Naive thymus-derived CD8-positive, alpha-beta T cell (primary cell): ENCODE measurements around the gene MDFI. TPM values are rescaled to one million over a fixed set of nuclear protein-coding genes. Genes with fewer than 3 reads are reported as not detected.

Source experiments
- ATAC-seq, 2 donors: fragments of 150-1000 bp; cut with Tn5 transposase in 1 of 2; sonication (Bioruptor Pico), chemical (Tn5 transposase) in 1 of 2; 1 replicate in 1 of 2; 2 replicates in 1 of 2; pipeline ENCODE4 v1.10.0; 2021; ENCODE audit warnings: mild to moderate bottlenecking in 2 of 2, moderate library complexity in 2 of 2
- POLR2A ChIA-PET: fragments of 350-600 bp; sonication (Branson Sonifier 250); formaldehyde crosslinking; loops from one replicate; lab custom pipeline; 2021; ENCODE audit warnings: antibody characterized with exemption; lab: Charles Lee
- DNase-seq, 10 donors: peaks; one replicate each; pipeline versions ENCODE4 v3.0.0 to v3.0.0-alpha.2; 2020 to 2022
- H3K27ac Mint-ChIP-seq, 10 donors: one replicate each; pipeline ENCODE4 v1.8.0; 2020 to 2022; ENCODE audit warnings: mild to moderate bottlenecking in 10 of 10, mixed read lengths in 10 of 10, moderate library complexity in 4 of 10, inconsistent platforms in 1 of 10
- H3K27me3 Mint-ChIP-seq, 5 donors: one replicate each; pipeline ENCODE4 v1.8.0; 2021 to 2022; ENCODE audit warnings: mixed read lengths in 5 of 5
- H3K36me3 Mint-ChIP-seq, 3 donors: one replicate each; pipeline ENCODE4 v1.8.0; 2020 to 2022; ENCODE audit warnings: mixed read lengths in 3 of 3, mild to moderate bottlenecking in 2 of 3, inconsistent platforms in 1 of 3
- H3K4me1 Mint-ChIP-seq, 4 donors: one replicate each; pipeline ENCODE4 v1.8.0; 2021 to 2022; ENCODE audit warnings: mixed read lengths in 4 of 4
- H3K4me3 Mint-ChIP-seq, 10 donors: one replicate each; pipeline ENCODE4 v1.8.0; 2020 to 2022; ENCODE audit warnings: mild to moderate bottlenecking in 10 of 10, mixed read lengths in 10 of 10, moderate library complexity in 6 of 10, inconsistent platforms in 1 of 10
- H3K9me3 Mint-ChIP-seq, 9 donors: one replicate each; pipeline ENCODE4 v1.8.0; 2020 to 2022; ENCODE audit warnings: mixed read lengths in 9 of 9, mild to moderate bottlenecking in 3 of 9, inconsistent platforms in 1 of 9, moderate library complexity in 1 of 9
- microRNA-seq: library from miRNA; unstranded; fragments of <30 nt; microRNA quantifications from one replicate; pipeline ENCODE4 v1.2.0, GENCODE V29; 2022; ENCODE audit warnings: borderline microRNAs expressed
- polyA plus RNA-seq, 3 donors: library from polyadenylated mRNA; unstranded; fragments of 300-500 nt; fragmentation: Illumina TruSeq; gene quantifications; one replicate each; pipeline ENCODE4 v1.2.3, GENCODE V29; 2021
- total RNA-seq, 8 experiments: library from RNA in 2 of 8; stranded (reverse) in 2 of 8; gene quantifications; one replicate each; pipeline ENCODE4 v1.2.3 and lab custom pipeline; 2021 to 2026

The MDFI gene
- total and polyA plus RNA-seq, 5 experiments from 2014 or later = not detected

DNA sequence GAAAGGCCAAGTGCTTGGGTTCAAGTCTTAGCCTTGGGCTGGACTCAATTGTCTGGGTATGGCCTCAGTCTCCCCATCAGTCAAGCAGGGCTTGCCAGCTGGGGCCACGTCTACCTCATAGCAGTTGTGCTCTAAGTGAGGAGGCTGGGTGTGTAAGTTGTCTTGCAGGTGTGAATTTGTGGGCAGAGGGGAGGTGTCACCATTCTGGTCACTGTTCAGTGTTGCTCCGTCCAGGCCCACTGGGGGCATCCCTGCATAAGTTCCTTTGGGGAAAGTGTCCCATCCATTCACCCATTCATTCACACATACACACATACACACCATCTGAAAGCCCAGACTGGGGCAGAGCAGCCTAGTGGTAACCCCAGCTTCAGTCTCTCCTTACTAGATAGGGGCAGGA, 60.8 kb downstream of the MDFI start:
- Mint-ChIP-seq H3K36me3 (no peaks in the 10 kb centered on the region), H3K27me3 (no peaks in the 10 kb centered on the region), H3K9me3 (no peaks in the 10 kb centered on the region), H3K4me3 (no peak overlapping the region), H3K4me1 (peaks cover 0 to 37% (median 3%) of the 10 kb centered on the region in 4 donors), H3K27ac (peak overlapping the region in 1 of 10 donors; percentile 40)
- DNase-seq (no peak), ATAC-seq (no peak)
- POLR2A ChIA-PET = no interaction called here

DNA sequence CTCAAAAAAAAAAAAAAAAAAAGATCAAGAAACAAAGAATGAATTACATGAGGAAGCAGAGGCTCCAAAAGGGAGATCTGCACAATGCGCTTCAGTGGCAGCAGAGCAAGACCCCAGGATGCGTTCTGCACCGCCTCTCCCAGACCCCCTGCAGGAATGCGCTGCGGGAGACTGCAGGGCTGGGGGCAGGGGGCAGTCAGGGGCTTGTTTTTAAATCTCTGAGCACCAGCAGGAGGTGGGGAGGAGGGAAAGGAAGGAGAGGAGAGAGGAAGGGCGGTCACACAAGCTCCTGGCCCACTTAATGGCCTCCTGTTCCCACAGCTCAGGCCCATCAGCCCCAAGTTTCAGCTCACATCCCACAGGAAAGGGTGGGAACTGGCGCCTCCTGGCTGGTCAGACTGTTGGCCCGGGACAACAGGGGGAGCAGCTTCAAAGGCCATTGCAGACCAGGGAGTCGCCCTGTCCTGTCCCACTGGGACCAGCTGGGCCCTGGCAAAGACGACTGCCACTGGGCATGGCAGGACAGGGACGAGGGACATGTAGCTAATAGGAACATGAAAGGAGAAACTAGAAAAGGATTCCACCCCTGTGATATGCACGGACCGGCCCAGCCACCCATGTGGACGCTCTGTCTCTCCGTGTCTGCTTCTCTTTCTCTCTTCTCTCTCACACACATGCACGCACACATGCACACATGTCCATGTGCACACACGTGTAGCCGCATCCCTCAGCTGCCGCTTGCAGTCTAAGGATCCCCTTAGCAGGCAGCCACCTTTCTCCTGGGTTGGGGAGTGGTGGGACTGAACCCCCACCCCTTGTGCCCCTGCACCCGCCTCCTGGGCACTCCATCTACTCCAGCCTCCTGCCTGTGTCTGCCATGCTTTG, 62.4 kb downstream of the MDFI start:
- Mint-ChIP-seq H3K36me3 (no peaks in the 10 kb centered on the region), H3K27ac (peak overlapping the region in 5 of 10 donors; percentile 19 to 69 (median 28)), H3K4me3 (no peak overlapping the region), H3K4me1 (peaks cover 0 to 48% (median 5%) of the 10 kb centered on the region in 4 donors), H3K27me3 (no peaks in the 10 kb centered on the region), H3K9me3 (no peaks in the 10 kb centered on the region)
- DNase-seq (no peak), ATAC-seq (no peak)
- POLR2A ChIA-PET = interaction anchor here (0.7 kb wide), 1 partner anchor 82 kb away, joined by 6 read pairs; no protein-coding TSS in a partner anchor

DNA sequence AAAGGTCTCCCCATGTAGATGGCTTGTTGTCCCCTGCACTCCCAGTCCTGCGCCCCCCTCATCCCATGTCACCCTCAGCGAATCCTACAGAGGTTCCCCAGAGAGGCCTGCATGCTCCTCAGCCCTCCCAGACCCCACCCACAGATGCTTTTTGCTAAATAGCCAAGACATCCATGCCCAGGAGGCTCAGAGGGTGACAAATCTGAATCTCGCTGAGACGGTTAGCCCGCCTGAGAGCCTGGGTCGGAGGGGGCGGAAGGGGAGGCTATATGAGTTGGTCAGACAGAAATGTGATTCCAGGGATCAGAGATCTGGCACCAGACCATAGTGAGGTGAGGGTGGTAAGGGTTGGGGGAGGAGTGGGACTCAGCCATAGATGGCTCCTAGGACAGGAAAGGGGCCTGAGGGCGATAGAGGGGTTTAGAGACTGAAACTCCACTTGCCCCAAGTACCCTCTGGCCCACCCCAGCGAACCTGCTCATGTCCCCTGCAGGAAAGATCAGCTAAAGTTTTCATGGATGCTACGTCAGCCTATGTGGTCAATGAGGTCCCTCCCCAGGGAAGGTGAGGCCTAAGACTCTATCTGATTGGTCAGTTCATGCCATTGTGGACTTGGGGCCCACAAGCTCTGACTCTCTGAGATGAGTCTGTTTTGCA, 63.9 kb downstream of the MDFI start:
- H3K27ac Mint-ChIP-seq = peak overlapping the region in 1 of 10 donors; percentile 21
- H3K9me3 Mint-ChIP-seq = no peaks in the 10 kb centered on the region
- H3K4me1 Mint-ChIP-seq = peaks cover 8 to 63% (median 13%) of the 10 kb centered on the region in 4 donors
- H3K27me3 Mint-ChIP-seq = no peaks in the 10 kb centered on the region
- H3K4me3 Mint-ChIP-seq = no peak overlapping the region
- DNase-seq (no peak), ATAC-seq (no peak)
- POLR2A ChIA-PET = no interaction called here
- no peaks in the 10 kb centered on the region for H3K36me3 Mint-ChIP-seq

DNA sequence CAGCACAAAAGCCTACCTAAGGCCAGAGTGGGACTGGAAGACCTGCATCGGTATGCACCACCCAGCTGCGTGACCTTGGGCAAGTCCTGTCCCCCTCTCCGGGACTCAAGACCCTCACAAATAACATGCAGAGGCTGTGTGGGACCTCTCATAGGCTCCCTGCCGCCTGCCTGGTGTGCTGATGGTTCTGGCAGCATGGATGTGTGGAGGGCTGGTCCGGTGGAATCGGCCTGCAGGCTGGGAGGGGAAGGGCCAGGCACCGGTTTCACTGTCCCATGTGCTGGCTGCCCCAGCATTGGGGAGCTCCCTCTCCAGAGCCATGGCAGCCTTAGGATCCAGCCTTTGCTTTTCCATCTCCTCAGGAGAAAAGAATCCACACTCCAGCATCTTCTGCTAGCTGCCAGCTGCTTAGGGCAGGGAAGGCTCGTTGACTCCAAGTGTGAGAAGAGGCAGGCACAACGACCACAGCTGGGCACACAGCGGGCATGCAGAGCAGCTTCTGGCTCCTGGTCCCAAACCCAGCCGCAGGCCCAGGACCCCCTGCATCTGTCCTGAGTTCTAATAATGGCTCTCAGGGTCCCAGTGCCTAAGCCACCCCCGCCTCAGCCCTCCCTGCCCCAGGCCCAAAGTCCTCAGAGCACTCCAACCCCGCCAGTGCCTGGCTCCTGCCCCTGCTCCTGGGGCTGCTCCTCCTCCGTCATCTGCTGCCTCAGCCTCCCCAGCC, 64.7 kb downstream of the MDFI start:
- POLR2A ChIA-PET = no interaction called here
- Mint-ChIP-seq H3K27ac (no peak overlapping the region), H3K36me3 (no peaks in the 10 kb centered on the region), H3K4me3 (no peak overlapping the region), H3K4me1 (peaks cover 16 to 67% (median 20%) of the 10 kb centered on the region in 4 donors), H3K9me3 (no peaks in the 10 kb centered on the region), H3K27me3 (no peaks in the 10 kb centered on the region)
- ATAC-seq (no peak), DNase-seq (no peak)

Small RNA genes within 50 kb of the gene (microRNA-seq; reads per million reads assigned to microRNA genes)
- not detected for gene MIR4641

Other genes with a start within 250 kb of the MDFI start
- gene FOXP4, start 92.1 kb upstream of the MDFI start, total RNA-seq = 1 to 10 TPM; 3.9 to 5.1 TPM
- under 1 TPM; 0.07 to 0.19 (median 0.15) TPM for gene FOXP4, start 92.1 kb upstream of the MDFI start, polyA plus RNA-seq
- 10 to 100 TPM in 1 of 2 experiments, 1 to 10 TPM in 1; 9.2 to 10.8 TPM for gene TFEB, start 97.1 kb downstream of the MDFI start, total RNA-seq
- gene TFEB, start 97.1 kb downstream of the MDFI start, polyA plus RNA-seq = 1 to 10 TPM; 2.6 to 9.4 (median 6.1) TPM
- gene PGC, start 108.9 kb downstream of the MDFI start, total RNA-seq = not detected
- gene PGC, start 108.9 kb downstream of the MDFI start, polyA plus RNA-seq = not detected
- gene FRS3, start 141.4 kb downstream of the MDFI start, total RNA-seq = 1 to 10 TPM; 7.5 to 7.6 TPM
- gene FRS3, start 141.4 kb downstream of the MDFI start, polyA plus RNA-seq = 1 to 10 TPM in 2 of 3 donors, under 1 TPM in 1; 0.91 to 2.8 (median 2.1) TPM
- not detected for gene PRICKLE4, start 142.3 kb downstream of the MDFI start, total RNA-seq
- gene PRICKLE4, start 142.3 kb downstream of the MDFI start, polyA plus RNA-seq = not detected
- 100 to 1,000 TPM; 134 to 135 TPM for gene TOMM6, start 149.2 kb downstream of the MDFI start, total RNA-seq
- 100 to 1,000 TPM; 433 to 440 (median 433) TPM for gene TOMM6, start 149.2 kb downstream of the MDFI start, polyA plus RNA-seq